DND-41 (cell line): ENCODE measurements around the gene WBP2NL.

Experiments
- ATAC-seq: fragments of 200-7000 bp; cut with Tn5 transposase; 3 replicates; pipeline ENCODE4 v1.9.1; 2021; ENCODE audit warnings: low read depth; ENCODE audit not compliant: insufficient read depth
- DNase-seq: peaks from one replicate; pipeline ENCODE4 v3.0.0-alpha.2; 2020
- H2AFZ ChIP-seq: 2 replicates; pipeline ENCODE4 v1.6.0; 2012; ENCODE audit warnings: low read depth, low read length
- H3K27ac ChIP-seq: 2 replicates; pipeline ENCODE4 v1.5.1; 2012; ENCODE audit warnings: low read length, inconsistent platforms
- H3K27me3 ChIP-seq: fragments of 200-600 bp; sonication (generic); 2 replicates; pipeline ENCODE4 v1.6.0; 2012; ENCODE audit warnings: low read length, mild to moderate bottlenecking, inconsistent platforms; ENCODE audit not compliant: insufficient read depth, poor library complexity
- H3K36me3 ChIP-seq: 2 replicates; pipeline ENCODE4 v1.5.1; 2012; ENCODE audit warnings: low read length, inconsistent platforms; ENCODE audit not compliant: insufficient read depth
- H3K4me1 ChIP-seq: 2 replicates; pipeline ENCODE4 v1.5.1; 2012; ENCODE audit warnings: mild to moderate bottlenecking, low read length; ENCODE audit not compliant: insufficient read depth
- H3K4me2 ChIP-seq: 2 replicates; pipeline ENCODE4 v1.6.0; 2012; ENCODE audit warnings: mild to moderate bottlenecking, moderate library complexity, low read length, inconsistent platforms; ENCODE audit not compliant: insufficient read depth
- H3K4me3 ChIP-seq, 2 experiments: fragments of 200-600 bp in 1 of 2; shearing (Covaris generic) in 1 of 2; 2 replicates each; pipeline ENCODE4 v1.5.1; 2012 to 2016; ENCODE audit warnings: inconsistent platforms in 2 of 2, low read length in 2 of 2, mild to moderate bottlenecking in 2 of 2, low read depth in 1 of 2, moderate library complexity in 1 of 2
- H3K79me2 ChIP-seq: 2 replicates; pipeline ENCODE4 v1.6.0; 2012; ENCODE audit warnings: low read length, inconsistent platforms; ENCODE audit not compliant: insufficient read depth
- H3K9ac ChIP-seq: 2 replicates; pipeline ENCODE4 v1.6.0; 2012; ENCODE audit warnings: low read depth, mild to moderate bottlenecking, inconsistent platforms, low read length, moderate library complexity
- H3K9me3 ChIP-seq: 2 replicates; pipeline ENCODE4 v1.5.1; 2012; ENCODE audit warnings: low read length, moderate library complexity, mild to moderate bottlenecking, inconsistent platforms; ENCODE audit not compliant: insufficient read depth, severe bottlenecking
- H4K20me1 ChIP-seq: 2 replicates; pipeline ENCODE4 v1.6.0; 2012; ENCODE audit warnings: low read length; ENCODE audit not compliant: insufficient read depth
- EZH2 ChIP-seq: IDR thresholded peaks from 3 replicates; pipeline ENCODE4 v1.6.1; 2012; ENCODE audit warnings: borderline replicate concordance, low read depth, mild to moderate bottlenecking, moderate library complexity, low read length, inconsistent platforms; ENCODE audit not compliant: severe bottlenecking
- TF ChIP-seq, protein P1 (sequence below): IDR thresholded peaks from 2 replicates; pipeline ENCODE4 v1.5.1; 2012; ENCODE audit warnings: borderline replicate concordance, low read length, moderate library complexity, mild to moderate bottlenecking; ENCODE audit not compliant: poor library complexity, severe bottlenecking; ENCODE audit errors: extremely low read depth

Gene WBP2NL

DNA sequence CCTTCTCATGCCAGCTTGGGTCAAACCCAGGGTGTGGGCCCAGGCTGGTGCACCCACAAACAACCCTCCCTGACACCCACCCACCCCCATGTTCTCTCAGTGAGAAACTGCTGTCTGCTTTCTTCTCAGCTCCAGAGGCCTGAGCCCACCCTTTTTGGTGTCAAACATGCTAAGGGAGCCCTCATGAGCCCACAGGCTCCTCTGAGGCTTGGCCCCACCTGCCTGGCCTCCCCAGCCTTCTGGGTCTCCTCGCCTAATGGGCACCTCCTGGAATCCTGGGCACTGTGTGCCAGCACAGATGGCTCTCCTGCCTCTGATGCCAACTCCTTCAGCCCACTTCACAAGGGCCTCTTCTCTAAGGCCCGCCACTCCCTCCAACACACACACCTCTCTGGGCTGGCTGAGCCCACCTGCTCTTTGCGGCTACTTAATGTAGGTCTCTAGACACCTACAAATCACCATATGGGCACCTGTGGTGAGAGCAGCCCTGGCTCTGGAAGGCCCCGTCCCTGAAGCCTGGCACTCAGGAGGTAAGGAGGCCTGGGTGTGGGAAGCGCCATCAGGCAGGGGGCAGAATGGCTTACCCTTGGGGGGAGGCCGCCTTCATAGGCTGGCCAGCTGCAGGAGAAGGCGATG, 67.7 kb downstream of the WBP2NL start:
- Histone ChIP-seq H3K4me2 (no peak overlapping the region), H3K9me3 (no peaks in the 10 kb centered on the region), H3K27ac (no peak overlapping the region), H3K79me2 (peaks cover 8% of the 10 kb centered on the region; the same call in 1 of the 2 replicates), H3K9ac (no peak overlapping the region), H3K36me3 (peaks cover 37% of the 10 kb centered on the region), H3K4me3 (no peak overlapping the region), H3K4me1 (peaks cover 22% of the 10 kb centered on the region), H3K27me3 (no peaks in the 10 kb centered on the region), H4K20me1 (0 out of 2 replicates have a peak, but pooled peaks cover 2% of the 10 kb centered on the region), H2AFZ (no peak overlapping the region)
- TF ChIP-seq EZH2 = no peak
- TF ChIP-seq, protein P1, sequence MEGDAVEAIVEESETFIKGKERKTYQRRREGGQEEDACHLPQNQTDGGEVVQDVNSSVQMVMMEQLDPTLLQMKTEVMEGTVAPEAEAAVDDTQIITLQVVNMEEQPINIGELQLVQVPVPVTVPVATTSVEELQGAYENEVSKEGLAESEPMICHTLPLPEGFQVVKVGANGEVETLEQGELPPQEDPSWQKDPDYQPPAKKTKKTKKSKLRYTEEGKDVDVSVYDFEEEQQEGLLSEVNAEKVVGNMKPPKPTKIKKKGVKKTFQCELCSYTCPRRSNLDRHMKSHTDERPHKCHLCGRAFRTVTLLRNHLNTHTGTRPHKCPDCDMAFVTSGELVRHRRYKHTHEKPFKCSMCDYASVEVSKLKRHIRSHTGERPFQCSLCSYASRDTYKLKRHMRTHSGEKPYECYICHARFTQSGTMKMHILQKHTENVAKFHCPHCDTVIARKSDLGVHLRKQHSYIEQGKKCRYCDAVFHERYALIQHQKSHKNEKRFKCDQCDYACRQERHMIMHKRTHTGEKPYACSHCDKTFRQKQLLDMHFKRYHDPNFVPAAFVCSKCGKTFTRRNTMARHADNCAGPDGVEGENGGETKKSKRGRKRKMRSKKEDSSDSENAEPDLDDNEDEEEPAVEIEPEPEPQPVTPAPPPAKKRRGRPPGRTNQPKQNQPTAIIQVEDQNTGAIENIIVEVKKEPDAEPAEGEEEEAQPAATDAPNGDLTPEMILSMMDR = no peak
- DNase-seq (no peak), ATAC-seq (no peak)

DNA sequence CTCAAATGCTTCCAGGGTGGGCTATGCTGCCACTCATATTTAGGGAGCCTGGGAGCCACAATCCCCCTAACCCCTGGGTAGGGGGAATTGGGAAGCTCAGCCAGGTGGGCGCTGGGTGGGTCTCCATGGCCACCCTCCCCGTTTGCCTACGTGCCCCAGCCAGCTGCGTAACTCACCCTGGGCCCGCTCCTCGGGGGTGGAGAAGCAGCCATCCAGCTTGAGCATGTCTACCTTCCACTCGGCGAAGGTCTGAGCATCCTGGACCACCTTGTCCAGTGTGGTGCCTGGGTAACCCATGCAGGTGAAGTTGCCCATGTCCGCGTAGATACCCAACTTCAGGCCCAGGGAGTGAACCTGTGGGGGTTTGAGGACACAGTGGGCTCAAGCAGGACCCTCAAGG, 68.3 kb downstream of the WBP2NL start:
- H3K79me2 ChIP-seq = peaks cover 8% of the 10 kb centered on the region; the same call in 1 of the 2 replicates
- ATAC-seq (no peak), DNase-seq (no peak)
- no peak overlapping the region for H3K9ac ChIP-seq
- peaks cover 29% of the 10 kb centered on the region for H3K4me1 ChIP-seq
- no peak overlapping the region for H2AFZ ChIP-seq
- H3K4me2 ChIP-seq = no peak overlapping the region
- H4K20me1 ChIP-seq = 0 out of 2 replicates have a peak, but pooled peaks cover 2% of the 10 kb centered on the region
- H3K27ac ChIP-seq = no peak overlapping the region
- H3K9me3 ChIP-seq = no peaks in the 10 kb centered on the region
- no peak overlapping the region for H3K4me3 ChIP-seq
- TF ChIP-seq EZH2 = no peak
- TF ChIP-seq, protein P1 = no peak
- H3K27me3 ChIP-seq = no peaks in the 10 kb centered on the region
- peaks cover 34% of the 10 kb centered on the region for H3K36me3 ChIP-seq

DNA sequence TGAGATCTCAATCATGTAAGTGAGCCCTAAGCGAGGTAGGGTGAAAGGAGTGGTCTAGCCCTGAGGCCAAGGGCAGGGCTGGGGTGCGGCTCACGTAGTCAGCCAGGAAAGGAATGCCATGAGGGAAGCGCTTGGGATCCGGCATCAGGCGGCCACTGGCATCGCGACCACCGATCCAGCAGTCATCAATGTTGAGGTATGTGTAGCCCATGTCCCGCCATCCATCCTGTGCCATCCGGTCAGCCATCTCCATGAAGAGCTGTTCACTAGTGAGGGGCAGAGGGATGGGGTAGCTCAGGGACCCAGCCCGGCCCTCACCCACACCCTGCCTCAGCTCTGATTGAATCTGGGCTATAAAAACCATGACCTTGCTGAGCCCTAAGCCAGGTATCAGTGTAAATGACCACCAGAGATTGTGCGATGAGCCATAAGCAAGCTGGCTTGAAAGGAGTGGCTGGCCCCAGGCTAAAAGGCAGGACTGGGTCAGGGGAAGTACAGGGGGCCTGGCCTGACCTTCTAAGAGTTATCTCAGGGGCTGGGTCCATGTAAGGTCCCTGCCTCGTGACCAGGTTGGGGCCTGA, 69.2 kb downstream of the WBP2NL start:
- no peaks in the 10 kb centered on the region for H3K9me3 ChIP-seq
- no peak overlapping the region for H3K4me2 ChIP-seq
- ATAC-seq (no peak), DNase-seq (no peak)
- H3K79me2 ChIP-seq = peaks cover 8% of the 10 kb centered on the region; the same call in 1 of the 2 replicates
- no peak overlapping the region for H3K27ac ChIP-seq
- no peak overlapping the region for H3K4me3 ChIP-seq
- peaks cover 31% of the 10 kb centered on the region for H3K36me3 ChIP-seq
- no peak for TF ChIP-seq EZH2
- no peak overlapping the region for H2AFZ ChIP-seq
- peaks cover 29% of the 10 kb centered on the region for H3K4me1 ChIP-seq
- H4K20me1 ChIP-seq = no peaks in the 10 kb centered on the region
- H3K9ac ChIP-seq = no peak overlapping the region
- H3K27me3 ChIP-seq = no peaks in the 10 kb centered on the region

DNA sequence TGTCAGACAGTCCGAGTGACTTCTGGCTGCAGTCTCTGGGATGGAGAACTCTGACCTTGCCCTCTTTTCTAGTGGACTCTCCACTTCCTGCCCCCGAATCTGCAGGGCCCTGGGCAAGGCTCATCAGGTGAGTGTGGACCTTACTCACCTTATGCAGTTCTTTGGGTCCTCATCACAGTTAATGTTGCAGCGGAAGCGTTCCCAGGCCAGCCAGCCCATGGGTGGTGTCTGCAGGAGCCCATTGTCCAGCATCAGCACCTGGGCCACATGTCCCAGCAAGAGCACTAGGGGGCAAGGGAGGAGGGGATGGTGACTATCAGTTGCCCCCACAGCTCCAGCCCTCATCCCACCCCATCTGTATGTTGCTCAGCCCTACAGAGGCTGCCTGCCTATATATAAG, 69.7 kb downstream of the WBP2NL start:
- no peak for DNase-seq
- Histone ChIP-seq H2AFZ (no peak overlapping the region), H4K20me1 (no peaks in the 10 kb centered on the region), H3K27me3 (no peaks in the 10 kb centered on the region), H3K9ac (no peak overlapping the region), H3K4me3 (no peak overlapping the region), H3K4me2 (no peak overlapping the region), H3K9me3 (no peaks in the 10 kb centered on the region), H3K36me3 (peaks cover 28% of the 10 kb centered on the region), H3K27ac (no peak overlapping the region), H3K4me1 (peaks cover 29% of the 10 kb centered on the region), H3K79me2 (peaks cover 8% of the 10 kb centered on the region; the same call in 1 of the 2 replicates)
- no peak for TF ChIP-seq EZH2
- TF ChIP-seq, protein P1 = no peak
- ATAC-seq = no peak
